Upper lobe of left lung (tissue), 6 donors: ENCODE measurements around the gene ADGRD2. TPM values are rescaled to one million over a fixed set of nuclear protein-coding genes. Genes with fewer than 3 reads are reported as not detected.

Experiments used
- ATAC-seq, 2 donors: fragments of 200-7000 bp; cut with Tn5 transposase; one replicate each; pipeline ENCODE4 v1.9.1; 2022; ENCODE audit warnings: mild to moderate bottlenecking in 2 of 2, moderate library complexity in 2 of 2; ENCODE audit not compliant: low FRiP score in 2 of 2
- DNase-seq, 2 donors: peaks; one replicate each; pipeline ENCODE4 v3.0.0-alpha.2; 2019 to 2020
- H3K27ac ChIP-seq, 4 donors: fragments of 200-600 bp; sonication (generic); one replicate each; pipeline ENCODE4 v1.5.1; 2016 to 2019
- H3K27me3 ChIP-seq, 4 donors: fragments of 200-600 bp; sonication (generic); one replicate each; pipeline ENCODE4 v1.5.1; 2017 to 2019
- H3K36me3 ChIP-seq, 4 donors: fragments of 200-600 bp; sonication (generic); one replicate each; pipeline ENCODE4 v1.5.1; 2016 to 2019
- H3K4me1 ChIP-seq, 4 donors: fragments of 200-600 bp; sonication (generic); one replicate each; pipeline ENCODE4 v1.5.1; 2018 to 2019
- H3K4me3 ChIP-seq, 4 donors: fragments of 200-600 bp; sonication (generic); one replicate each; pipeline ENCODE4 v1.5.1; 2017 to 2019; ENCODE audit warnings: mild to moderate bottlenecking in 2 of 4, moderate library complexity in 1 of 4
- H3K9me3 ChIP-seq, 4 donors: fragments of 200-600 bp; sonication (generic); one replicate each; pipeline ENCODE4 v1.5.1; 2018 to 2019
- CTCF ChIP-seq, 6 experiments: fragments of 450-650 bp in 4 of 6; fragments of 200-600 bp in 2 of 6; sonication (generic) in 2 of 6; IDR thresholded peaks; one replicate each; pipeline ENCODE4 v1.5.1; 2016 to 2019; ENCODE audit warnings: antibody characterized with exemption in 6 of 6
- EP300 ChIP-seq, 4 donors: sonication (generic); formaldehyde crosslinking; IDR thresholded peaks; one replicate each; pipeline ENCODE4 v1.5.1; 2017; ENCODE audit warnings: antibody characterized with exemption in 4 of 4, control low read depth in 2 of 4
- POLR2A ChIP-seq, 4 donors: fragments of 450-650 bp; IDR thresholded peaks; one replicate each; pipeline ENCODE4 v1.5.1; 2016 to 2017; ENCODE audit warnings: antibody characterized with exemption in 4 of 4, mild to moderate bottlenecking in 2 of 4
- POLR2AphosphoS5 ChIP-seq, 2 donors: sonication (generic); formaldehyde crosslinking; IDR thresholded peaks; one replicate each; pipeline ENCODE4 v1.5.1; 2017; ENCODE audit warnings: antibody characterized with exemption in 2 of 2
- WGBS, 2 donors: methylation state at CpG; one replicate each; pipeline ENCODE4 v1.1.5; 2017 to 2018; 5-methylcytosine and 5-hydroxymethylcytosine counted together
- total RNA-seq, 6 donors: library from RNA; depleted of rRNA in 4 of 6; stranded (reverse); fragments of >200 nt in 4 of 6; gene quantifications; one replicate each; pipeline versions ENCODE4 v1.1.0 to v1.2.1, GENCODE V29; 2016 to 2021
- donor health status: DM: no; HTN: no; CAD: no; lungs with moderate emphysema.
- donor health status: DM: no; HTN: yes; CAD: no; lungs with severe emphysema.

Gene ADGRD2
- total RNA-seq, 6 donors from 2014 or later = not detected

DNA sequence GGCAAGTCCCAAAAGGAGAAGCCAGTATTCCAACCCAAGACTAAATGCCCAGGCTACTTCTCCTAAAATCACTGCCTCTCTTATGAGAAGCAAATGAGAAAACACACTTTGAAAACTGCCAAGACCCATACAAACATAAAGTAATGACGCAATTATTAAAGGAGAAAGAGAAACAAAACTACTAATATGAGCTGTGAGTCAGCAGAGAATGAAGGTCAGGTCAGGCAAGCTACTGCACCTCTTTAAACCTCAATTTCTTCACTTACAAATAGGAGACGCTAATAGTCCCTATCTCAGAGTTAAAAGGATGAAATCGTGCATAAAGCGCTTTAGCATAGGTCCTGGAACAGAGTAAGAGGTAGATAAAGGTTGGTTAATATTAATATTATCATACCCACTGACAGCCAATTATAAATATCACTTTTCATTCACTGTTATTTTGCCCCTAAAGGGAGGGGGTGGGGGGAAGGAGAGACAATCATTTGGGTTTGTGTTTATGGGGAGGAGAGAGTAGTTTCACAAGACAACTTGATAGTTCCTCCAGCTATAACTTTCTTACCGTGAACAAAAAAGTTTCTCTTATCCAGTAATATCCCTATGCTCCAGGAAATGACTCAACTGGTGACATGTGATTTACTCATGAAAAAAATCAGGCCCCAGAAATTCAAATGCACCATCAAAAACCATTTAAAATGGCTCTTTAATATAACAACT, 38.6 kb upstream of the ADGRD2 start:
- Histone ChIP-seq H3K4me3 (no peak overlapping the region), H3K4me1 (peaks cover 8 to 28% (median 11%) of the 10 kb centered on the region in 4 donors), H3K9me3 (no peaks in the 10 kb centered on the region), H3K27me3 (no peaks in the 10 kb centered on the region), H3K36me3 (peaks cover 33 to 74% (median 44%) of the 10 kb centered on the region in 4 donors), H3K27ac (no peak overlapping the region)
- ATAC-seq (no peak), DNase-seq (no peak)
- WGBS, 2 donors = 78 to 84% methylated on average over 5 of the region's 5 CpGs
- TF ChIP-seq EP300 (IDR thresholded peaks at IDR 0.05) (no peak), POLR2A (IDR thresholded peaks at IDR 0.05) (no peak), POLR2AphosphoS5 (IDR thresholded peaks at IDR 0.05) (no peak), CTCF (IDR thresholded peaks at IDR 0.05) (no peak)

DNA sequence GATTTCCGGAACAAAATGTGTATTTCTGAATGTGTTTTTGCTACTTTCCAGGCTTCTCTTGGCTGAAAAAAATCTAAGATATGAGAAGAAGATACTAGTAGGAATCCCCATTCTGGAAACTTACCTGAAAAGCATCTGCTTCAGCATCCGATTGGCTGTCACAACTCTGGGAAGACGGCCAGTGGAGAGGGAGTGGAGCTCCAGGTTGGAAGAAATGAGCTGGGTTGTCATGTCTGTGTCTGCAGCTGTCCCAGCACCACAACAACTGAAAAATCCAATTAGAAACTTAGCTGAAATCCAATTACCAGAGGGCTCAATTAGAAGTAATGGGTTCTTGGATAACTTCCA, 38.0 kb upstream of the ADGRD2 start:
- WGBS, 2 donors = 92 to 94% methylated on average over 3 of the region's 3 CpGs
- Histone ChIP-seq H3K4me1 (peaks cover 8 to 28% (median 11%) of the 10 kb centered on the region in 4 donors), H3K27ac (no peak overlapping the region), H3K27me3 (no peaks in the 10 kb centered on the region), H3K36me3 (peaks cover 32 to 69% (median 41%) of the 10 kb centered on the region in 4 donors), H3K4me3 (no peak overlapping the region), H3K9me3 (no peaks in the 10 kb centered on the region)
- TF ChIP-seq CTCF (IDR thresholded peaks at IDR 0.05) (no peak), POLR2A (IDR thresholded peaks at IDR 0.05) (no peak), POLR2AphosphoS5 (IDR thresholded peaks at IDR 0.05) (no peak), EP300 (IDR thresholded peaks at IDR 0.05) (no peak)
- ATAC-seq (no peak), DNase-seq (no peak)

GRCh38 chr9:124414612-124415011, 35.6 kb upstream of the ADGRD2 start:
- no peak for DNase-seq
- TF ChIP-seq CTCF (IDR thresholded peaks at IDR 0.05) (no peak), POLR2A (IDR thresholded peaks at IDR 0.05) (no peak), POLR2AphosphoS5 (IDR thresholded peaks at IDR 0.05) (no peak), EP300 (IDR thresholded peaks at IDR 0.05) (no peak)
- peaks cover 25 to 45% (median 36%) of the 10 kb centered on the region in 4 donors for H3K36me3 ChIP-seq
- peak overlapping the region; percentile 66 to 90 (median 83) for H3K4me3 ChIP-seq
- H3K4me1 ChIP-seq = peaks cover 7 to 26% (median 9%) of the 10 kb centered on the region in 4 donors
- no peaks in the 10 kb centered on the region for H3K27me3 ChIP-seq
- ATAC-seq = no peak
- peak overlapping the region in 3 of 4 donors; percentile 48 to 79 (median 62) for H3K27ac ChIP-seq
- H3K9me3 ChIP-seq = no peaks in the 10 kb centered on the region
- 11 to 17% methylated on average over 13 of the region's 13 CpGs for WGBS, 2 donors

DNA sequence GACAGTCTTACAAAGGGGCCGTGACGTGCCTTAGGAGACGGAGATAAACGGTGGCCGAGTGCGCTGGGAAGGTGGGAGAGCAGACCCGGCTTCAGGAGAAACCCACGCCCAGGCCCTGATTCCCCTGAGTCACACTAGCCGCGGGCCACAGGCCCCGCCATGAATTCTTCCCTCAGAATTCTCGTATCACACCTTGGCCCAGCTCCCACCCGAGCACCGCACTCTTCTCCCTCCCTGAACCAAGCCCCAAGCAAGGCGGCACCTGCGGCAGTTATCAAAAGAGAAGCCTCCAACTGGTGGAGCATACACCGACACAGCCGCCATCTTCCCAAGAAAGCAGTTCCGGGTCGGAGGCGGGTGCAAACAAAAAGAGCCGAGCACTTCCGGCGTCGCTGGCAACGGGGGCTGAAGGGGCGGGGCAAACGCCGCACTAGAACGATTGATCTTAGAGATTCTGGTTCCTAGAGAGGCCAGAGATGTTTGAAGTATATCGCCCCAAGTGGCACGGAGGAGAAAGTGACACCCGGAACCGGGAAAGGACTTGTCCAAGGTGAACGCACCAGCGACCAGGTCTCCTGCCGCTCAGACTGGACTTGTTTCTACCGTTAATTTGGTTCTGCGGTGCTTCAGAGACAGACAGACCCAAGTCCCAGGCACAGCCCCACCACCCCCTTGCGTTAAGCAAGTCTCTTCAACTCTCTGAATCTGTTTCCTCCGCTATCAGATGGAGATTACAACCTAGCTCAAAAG, 35.0 kb upstream of the ADGRD2 start, which contains the start of gene PSMB7:
TSS of gene PSMB7 (minus strand) at position 341 of the 750 bp plus-strand sequence. CDS start at position 324, 17 bp downstream.
- H3K27ac ChIP-seq = peak within 1 kb of the TSS; percentile 48 to 79 (median 68)
- peak within 1 kb of the TSS; percentile 66 to 90 (median 83) for H3K4me3 ChIP-seq
- TF ChIP-seq POLR2A (IDR thresholded peaks at IDR 0.05) (peak in 3 of 4 donors; percentile 38 to 68 (median 59)), EP300 (IDR thresholded peaks at IDR 0.05) (no peak), POLR2AphosphoS5 (IDR thresholded peaks at IDR 0.05) (peak; percentile 81 to 90), CTCF (IDR thresholded peaks at IDR 0.05) (peak; percentile 79 to 93 (median 83))
- peak; percentile 95 to 97 for DNase-seq
- no peaks in the 10 kb centered on the region for H3K27me3 ChIP-seq
- WGBS, 2 donors = 6 to 7% methylated on average over 37 to 40 of the region's 41 CpGs
- peaks cover 7 to 24% (median 9%) of the 10 kb centered on the region in 4 donors for H3K4me1 ChIP-seq
- H3K36me3 ChIP-seq = peaks cover 22 to 38% (median 33%) of the 10 kb centered on the region in 4 donors
- ATAC-seq = peak; percentile 97 to 98
- H3K9me3 ChIP-seq = no peaks in the 10 kb centered on the region
